Keratinocyte (primary cell): ENCODE measurements around the gene CDKN1A. TPM values are rescaled to one million over a fixed set of nuclear protein-coding genes. Genes with fewer than 3 reads are reported as not detected.

Experiments
- DNase-seq: peaks from one replicate; pipeline ENCODE4 v3.0.0-alpha.2; 2011; ENCODE audit warnings: low read depth, missing footprints, low spot score
- FAIRE-seq: peaks from 2 replicates; lab custom pipeline; 2011; peaks lifted over from hg19 to GRCh38; lab: Jason Lieb, UNC
- H2AFZ ChIP-seq: 2 replicates; pipeline ENCODE4 v1.6.0; 2012; ENCODE audit warnings: low read length, control low read depth, inconsistent platforms; ENCODE audit not compliant: control insufficient read depth
- H3K27ac ChIP-seq: 2 replicates; pipeline ENCODE4 v1.5.1; 2011; ENCODE audit warnings: low read length; ENCODE audit not compliant: control insufficient read depth, insufficient read depth
- H3K27me3 ChIP-seq: 3 replicates; pipeline ENCODE4 v1.6.0; 2011; ENCODE audit warnings: low read length; ENCODE audit not compliant: control insufficient read depth, insufficient read depth; ENCODE audit errors: extremely low read depth
- H3K36me3 ChIP-seq, 2 experiments: 2 replicates in 1 of 2; 3 replicates in 1 of 2; pipeline ENCODE4 v1.5.1; 2011; ENCODE audit warnings: low read length in 2 of 2, mild to moderate bottlenecking in 1 of 2; ENCODE audit not compliant: control insufficient read depth in 2 of 2, insufficient read depth in 2 of 2; ENCODE audit errors: extremely low read depth in 1 of 2
- H3K4me1 ChIP-seq: 3 replicates; pipeline ENCODE4 v1.5.1; 2011; ENCODE audit warnings: low read length; ENCODE audit not compliant: control insufficient read depth, insufficient read depth; ENCODE audit errors: extremely low read depth
- H3K4me2 ChIP-seq: 3 replicates; pipeline ENCODE4 v1.6.0; 2011; ENCODE audit warnings: low read depth, low read length; ENCODE audit not compliant: control insufficient read depth, insufficient read depth; ENCODE audit errors: extremely low read depth
- H3K4me3 ChIP-seq, 3 experiments: fragments of 200-600 bp in 1 of 3; sonication (generic) in 1 of 3; 2 replicates in 2 of 3; 3 replicates in 1 of 3; pipeline ENCODE4 v1.5.1; 2011 to 2016; ENCODE audit warnings: low read length in 3 of 3, mild to moderate bottlenecking in 3 of 3, control low read depth in 2 of 3, inconsistent platforms in 1 of 3, low read depth in 1 of 3, mixed read lengths in 1 of 3, mixed run types in 1 of 3, moderate library complexity in 1 of 3; ENCODE audit not compliant: control insufficient read depth in 2 of 3, insufficient read depth in 2 of 3; ENCODE audit errors: extremely low read depth in 1 of 3
- H3K79me2 ChIP-seq: 2 replicates; pipeline ENCODE4 v1.6.0; 2012; ENCODE audit warnings: low read length; ENCODE audit not compliant: control insufficient read depth, insufficient read depth
- H3K9ac ChIP-seq: 3 replicates; pipeline ENCODE4 v1.6.0; 2011; ENCODE audit warnings: low read length; ENCODE audit not compliant: control insufficient read depth, insufficient read depth; ENCODE audit errors: extremely low read depth
- H3K9me1 ChIP-seq: 3 replicates; pipeline ENCODE4 v1.6.0; 2011; ENCODE audit warnings: low read length; ENCODE audit not compliant: control insufficient read depth, insufficient read depth; ENCODE audit errors: extremely low read depth
- H3K9me3 ChIP-seq: 2 replicates; pipeline ENCODE4 v1.5.1; 2012; ENCODE audit warnings: low read depth, low read length; ENCODE audit not compliant: control insufficient read depth
- H4K20me1 ChIP-seq: 3 replicates; pipeline ENCODE4 v1.6.0; 2011; ENCODE audit warnings: low read length; ENCODE audit not compliant: control insufficient read depth, insufficient read depth; ENCODE audit errors: extremely low read depth
- EZH2 ChIP-seq: IDR thresholded peaks from one replicate; pipeline ENCODE4 v1.6.1; 2012; ENCODE audit warnings: inconsistent platforms, mild to moderate bottlenecking, low read length, moderate library complexity
- dilution Hi-C: fragments of 300-500 bp; cut with MboI; formaldehyde crosslinking; loops from one replicate; pipeline ENCODE4 v1.7.0; 2020; ENCODE audit warnings: low sequenced_read_pairs; ENCODE audit not compliant: extremely low pct_ligation_motif_present
- polyA plus RNA-seq, 5 experiments: library from polyadenylated mRNA; depleted of rRNA in 3 of 5; stranded (reverse) in 3 of 5; stranded (forward) in 1 of 5; unstranded in 1 of 5; fragments of >200 nt; gene quantifications; 1 replicate in 1 of 5; 2 replicates in 3 of 5; 3 replicates in 1 of 5; pipeline versions ENCODE4 v1.2.1 to v1.2.3, GENCODE V29; 2011 to 2012; ENCODE audit warnings: missing spikeins in 2 of 5, low read depth in 1 of 5, low replicate concordance in 1 of 5
- TF ChIP-seq, protein P1 (sequence below), 3 experiments: IDR thresholded peaks in 1 of 3; conservative IDR thresholded peaks in 1 of 3; optimal IDR thresholded peaks in 1 of 3; 2 replicates in 2 of 3; 3 replicates in 1 of 3; pipeline versions ENCODE3 to v1.5.1; 2011; ENCODE audit warnings: low read length in 3 of 3, mild to moderate bottlenecking in 3 of 3, moderate library complexity in 2 of 3, control low read depth in 1 of 3, inconsistent platforms in 1 of 3; ENCODE audit not compliant: insufficient read depth in 2 of 3; ENCODE audit errors: extremely low read depth in 1 of 3

Gene CDKN1A
- polyA plus RNA-seq, 1 donor (not counting 4 experiments of a cell fraction or from before 2014, with no cell fraction given), result 185 TPM

DNA sequence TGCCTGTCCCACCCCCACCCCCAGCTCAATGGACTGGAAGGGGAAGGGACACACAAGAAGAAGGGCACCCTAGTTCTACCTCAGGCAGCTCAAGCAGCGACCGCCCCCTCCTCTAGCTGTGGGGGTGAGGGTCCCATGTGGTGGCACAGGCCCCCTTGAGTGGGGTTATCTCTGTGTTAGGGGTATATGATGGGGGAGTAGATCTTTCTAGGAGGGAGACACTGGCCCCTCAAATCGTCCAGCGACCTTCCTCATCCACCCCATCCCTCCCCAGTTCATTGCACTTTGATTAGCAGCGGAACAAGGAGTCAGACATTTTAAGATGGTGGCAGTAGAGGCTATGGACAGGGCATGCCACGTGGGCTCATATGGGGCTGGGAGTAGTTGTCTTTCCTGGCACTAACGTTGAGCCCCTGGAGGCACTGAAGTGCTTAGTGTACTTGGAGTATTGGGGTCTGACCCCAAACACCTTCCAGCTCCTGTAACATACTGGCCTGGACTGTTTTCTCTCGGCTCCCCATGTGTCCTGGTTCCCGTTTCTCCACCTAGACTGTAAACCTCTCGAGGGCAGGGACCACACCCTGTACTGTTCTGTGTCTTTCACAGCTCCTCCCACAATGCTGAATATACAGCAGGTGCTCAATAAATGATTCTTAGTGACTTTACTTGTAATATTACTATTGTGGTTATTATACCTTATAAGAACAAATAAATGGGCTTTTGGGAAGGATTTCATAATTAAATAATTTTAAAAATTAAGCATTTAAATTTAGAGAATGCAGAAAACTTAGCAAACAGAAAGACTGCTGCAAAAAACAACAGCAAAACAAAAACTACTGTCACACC lies 8.4 kb downstream of the CDKN1A start:
- DNase-seq (no peak), FAIRE-seq (no peak)
- peaks cover 35 to 40% of the 10 kb centered on the region in 2 experiments for H3K36me3 ChIP-seq
- dilution Hi-C loops, result no loop called here
- TF ChIP-seq, protein P1, sequence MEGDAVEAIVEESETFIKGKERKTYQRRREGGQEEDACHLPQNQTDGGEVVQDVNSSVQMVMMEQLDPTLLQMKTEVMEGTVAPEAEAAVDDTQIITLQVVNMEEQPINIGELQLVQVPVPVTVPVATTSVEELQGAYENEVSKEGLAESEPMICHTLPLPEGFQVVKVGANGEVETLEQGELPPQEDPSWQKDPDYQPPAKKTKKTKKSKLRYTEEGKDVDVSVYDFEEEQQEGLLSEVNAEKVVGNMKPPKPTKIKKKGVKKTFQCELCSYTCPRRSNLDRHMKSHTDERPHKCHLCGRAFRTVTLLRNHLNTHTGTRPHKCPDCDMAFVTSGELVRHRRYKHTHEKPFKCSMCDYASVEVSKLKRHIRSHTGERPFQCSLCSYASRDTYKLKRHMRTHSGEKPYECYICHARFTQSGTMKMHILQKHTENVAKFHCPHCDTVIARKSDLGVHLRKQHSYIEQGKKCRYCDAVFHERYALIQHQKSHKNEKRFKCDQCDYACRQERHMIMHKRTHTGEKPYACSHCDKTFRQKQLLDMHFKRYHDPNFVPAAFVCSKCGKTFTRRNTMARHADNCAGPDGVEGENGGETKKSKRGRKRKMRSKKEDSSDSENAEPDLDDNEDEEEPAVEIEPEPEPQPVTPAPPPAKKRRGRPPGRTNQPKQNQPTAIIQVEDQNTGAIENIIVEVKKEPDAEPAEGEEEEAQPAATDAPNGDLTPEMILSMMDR (optimal IDR thresholded peaks at IDR 0.05 in 1 of 3, IDR thresholded peaks at IDR 0.05 in 1 of 3, conservative IDR thresholded peaks at IDR 0.05 in 1 of 3; ENCODE audit: extremely low read depth in 1 of 3, insufficient read depth in 2 of 3, low read length in 3 of 3), result no peak
- TF ChIP-seq EZH2, result no peak
- H3K4me1 ChIP-seq, result peaks cover 31% of the 10 kb centered on the region
- H3K4me3 ChIP-seq, result no peak overlapping the region
- no peak overlapping the region for H2AFZ ChIP-seq
- H3K9ac ChIP-seq, result no peak overlapping the region
- peaks cover 12% of the 10 kb centered on the region for H3K79me2 ChIP-seq
- peaks cover 34% of the 10 kb centered on the region for H4K20me1 ChIP-seq
- no peak overlapping the region for H3K4me2 ChIP-seq
- peaks cover 2% of the 10 kb centered on the region for H3K9me1 ChIP-seq
- H3K27ac ChIP-seq, result no peak overlapping the region
- no peaks in the 10 kb centered on the region for H3K9me3 ChIP-seq
- H3K27me3 ChIP-seq, result no peaks in the 10 kb centered on the region

DNA sequence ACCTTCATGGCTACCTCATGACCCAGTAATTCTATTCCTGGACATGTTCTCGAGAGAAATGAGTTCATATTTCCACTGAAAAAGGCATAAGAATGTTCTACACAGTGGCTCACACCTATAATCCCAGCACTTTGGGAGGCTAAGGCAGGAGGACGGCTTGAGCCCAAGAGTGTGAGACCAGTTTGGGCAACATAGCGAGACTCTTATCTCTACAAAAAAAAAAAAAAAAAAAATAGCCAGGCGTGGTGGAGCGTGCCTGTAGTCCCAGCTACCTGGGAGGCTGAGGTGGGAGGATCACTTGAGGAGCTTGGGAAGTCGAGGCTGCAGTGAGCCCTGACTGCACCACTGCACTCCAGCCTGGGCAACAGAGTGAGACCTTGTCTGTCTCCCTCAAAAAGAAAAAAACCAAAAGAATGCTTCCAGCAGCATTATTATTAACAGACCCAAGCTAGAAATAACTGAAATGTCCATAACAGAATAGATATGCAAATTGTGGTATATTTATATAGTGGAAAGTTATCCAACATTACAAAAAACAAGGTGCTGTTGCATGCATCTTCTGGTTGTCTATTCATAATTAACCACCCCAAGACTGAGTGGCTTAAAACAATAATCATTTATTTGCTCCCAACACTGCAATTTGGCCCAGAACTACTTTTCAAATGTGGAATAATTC lies 9.7 kb downstream of the CDKN1A start:
- dilution Hi-C loops, result no loop called here
- FAIRE-seq, result no peak
- peaks cover 2% of the 10 kb centered on the region for H3K9me1 ChIP-seq
- no peak overlapping the region for H3K9ac ChIP-seq
- DNase-seq, result no peak
- H3K4me1 ChIP-seq, result peaks cover 31% of the 10 kb centered on the region
- no peak overlapping the region for H3K4me2 ChIP-seq
- H3K9me3 ChIP-seq, result no peaks in the 10 kb centered on the region
- H3K79me2 ChIP-seq, result peaks cover 11% of the 10 kb centered on the region
- H3K36me3 ChIP-seq, result peaks cover 32 to 38% of the 10 kb centered on the region in 2 experiments
- no peaks in the 10 kb centered on the region for H3K27me3 ChIP-seq
- H2AFZ ChIP-seq, result no peak overlapping the region
- peaks cover 24% of the 10 kb centered on the region for H4K20me1 ChIP-seq
- no peak overlapping the region for H3K4me3 ChIP-seq
- H3K27ac ChIP-seq, result no peak overlapping the region
- TF ChIP-seq, protein P1 (optimal IDR thresholded peaks at IDR 0.05 in 1 of 3, IDR thresholded peaks at IDR 0.05 in 1 of 3, conservative IDR thresholded peaks at IDR 0.05 in 1 of 3; ENCODE audit: extremely low read depth in 1 of 3, insufficient read depth in 2 of 3, low read length in 3 of 3), result no peak
- no peak for TF ChIP-seq EZH2
